Measurements from ENCODE around the gene RFXAP.
"Not testable (repeated sequence)": the region's sequence is repeated elsewhere in the genome, so short reads cannot be mapped to it uniquely, and the experiment has no call there.

The RFXAP gene

DNA sequence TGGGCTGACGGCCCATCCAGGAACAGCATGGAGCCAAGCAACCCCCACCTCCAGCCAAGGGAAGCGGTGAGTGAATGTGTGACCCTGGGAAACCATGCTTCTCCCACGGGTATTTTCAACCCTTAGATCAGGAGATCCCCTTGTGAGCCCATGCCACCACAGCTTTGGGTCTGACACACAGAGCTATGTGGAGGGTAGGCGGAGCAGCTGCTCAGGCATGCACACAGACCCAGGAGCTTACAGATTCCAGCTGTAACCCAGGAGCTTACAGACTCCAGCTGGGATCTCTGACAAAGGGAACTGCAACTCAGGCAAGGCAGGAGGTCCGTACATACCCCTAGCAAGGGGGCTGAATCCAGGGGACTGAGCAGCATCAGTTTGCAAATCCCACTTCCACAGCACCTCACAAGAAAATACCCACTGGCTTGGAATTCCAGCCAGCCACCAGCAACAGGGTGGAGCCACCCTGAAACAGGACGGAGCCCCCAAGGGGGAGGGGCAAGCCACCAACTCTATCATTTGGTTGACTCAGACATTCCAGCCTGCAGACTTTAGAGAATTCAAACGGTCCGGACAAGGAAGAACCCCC, 40.8 kb upstream of the RFXAP start:
- TF ChIP-seq, protein P1, sequence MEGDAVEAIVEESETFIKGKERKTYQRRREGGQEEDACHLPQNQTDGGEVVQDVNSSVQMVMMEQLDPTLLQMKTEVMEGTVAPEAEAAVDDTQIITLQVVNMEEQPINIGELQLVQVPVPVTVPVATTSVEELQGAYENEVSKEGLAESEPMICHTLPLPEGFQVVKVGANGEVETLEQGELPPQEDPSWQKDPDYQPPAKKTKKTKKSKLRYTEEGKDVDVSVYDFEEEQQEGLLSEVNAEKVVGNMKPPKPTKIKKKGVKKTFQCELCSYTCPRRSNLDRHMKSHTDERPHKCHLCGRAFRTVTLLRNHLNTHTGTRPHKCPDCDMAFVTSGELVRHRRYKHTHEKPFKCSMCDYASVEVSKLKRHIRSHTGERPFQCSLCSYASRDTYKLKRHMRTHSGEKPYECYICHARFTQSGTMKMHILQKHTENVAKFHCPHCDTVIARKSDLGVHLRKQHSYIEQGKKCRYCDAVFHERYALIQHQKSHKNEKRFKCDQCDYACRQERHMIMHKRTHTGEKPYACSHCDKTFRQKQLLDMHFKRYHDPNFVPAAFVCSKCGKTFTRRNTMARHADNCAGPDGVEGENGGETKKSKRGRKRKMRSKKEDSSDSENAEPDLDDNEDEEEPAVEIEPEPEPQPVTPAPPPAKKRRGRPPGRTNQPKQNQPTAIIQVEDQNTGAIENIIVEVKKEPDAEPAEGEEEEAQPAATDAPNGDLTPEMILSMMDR (IDR thresholded peaks at IDR 0.05; ENCODE audit: extremely low read depth, insufficient read depth, missing control alignments): no peak
- DNase-seq (ENCODE audit: low spot score): no peak
- in situ Hi-C loops (cut with MboI; ENCODE audit: low pct_unique_long_range_greater_than_20kb, low sequenced_read_pairs, unreplicated experiment): no loop called here

GRCh38 chr13:36783890-36784289, 35.1 kb upstream of the RFXAP start:
- in situ Hi-C loops (cut with MboI; ENCODE audit: low pct_unique_long_range_greater_than_20kb, low sequenced_read_pairs, unreplicated experiment): no loop called here
- DNase-seq (ENCODE audit: low spot score): no peak
- TF ChIP-seq, protein P1 (IDR thresholded peaks at IDR 0.05; ENCODE audit: extremely low read depth, insufficient read depth, missing control alignments): no peak

GRCh38 chr13:36786175-36786574, 32.8 kb upstream of the RFXAP start:
- DNase-seq (ENCODE audit: low spot score); in situ Hi-C loops (cut with MboI; ENCODE audit: low pct_unique_long_range_greater_than_20kb, low sequenced_read_pairs, unreplicated experiment): not testable (repeated sequence)

DNA sequence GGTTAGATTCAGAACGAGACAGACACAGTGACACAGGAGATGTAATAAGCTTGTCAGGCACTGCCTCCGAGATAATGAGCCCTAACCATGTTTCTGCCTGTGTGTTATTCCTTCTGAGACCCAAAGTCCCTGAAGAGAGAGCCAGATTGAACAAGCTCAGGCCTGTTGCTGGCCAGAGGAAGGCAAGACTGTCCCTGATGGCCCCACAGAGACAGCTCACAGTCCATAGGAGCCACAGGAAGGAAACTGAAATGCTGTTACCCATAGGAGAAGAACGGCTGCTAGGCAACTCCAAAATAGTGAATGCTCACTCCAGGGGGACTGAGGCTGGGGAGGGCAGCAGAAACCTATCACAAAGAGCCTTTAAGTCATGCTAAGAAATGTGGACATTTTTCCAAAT, 31.8 kb upstream of the RFXAP start:
- TF ChIP-seq, protein P1 (IDR thresholded peaks at IDR 0.05; ENCODE audit: extremely low read depth, insufficient read depth, missing control alignments): no peak
- in situ Hi-C loops (cut with MboI; ENCODE audit: low pct_unique_long_range_greater_than_20kb, low sequenced_read_pairs, unreplicated experiment): no loop called here
- no peak for DNase-seq (ENCODE audit: low spot score)

GRCh38 chr13:36788276-36788675, 30.7 kb upstream of the RFXAP start:
- TF ChIP-seq, protein P1 (IDR thresholded peaks at IDR 0.05; ENCODE audit: extremely low read depth, insufficient read depth, missing control alignments): no peak
- DNase-seq (ENCODE audit: low spot score): no peak
- in situ Hi-C loops (cut with MboI; ENCODE audit: low pct_unique_long_range_greater_than_20kb, low sequenced_read_pairs, unreplicated experiment): no loop called here

GRCh38 chr13:36789061-36789460, 30.0 kb upstream of the RFXAP start:
- no peak for DNase-seq (ENCODE audit: low spot score)
- TF ChIP-seq, protein P1 (IDR thresholded peaks at IDR 0.05; ENCODE audit: extremely low read depth, insufficient read depth, missing control alignments): no peak
- in situ Hi-C loops (cut with MboI; ENCODE audit: low pct_unique_long_range_greater_than_20kb, low sequenced_read_pairs, unreplicated experiment): no loop called here

DNA sequence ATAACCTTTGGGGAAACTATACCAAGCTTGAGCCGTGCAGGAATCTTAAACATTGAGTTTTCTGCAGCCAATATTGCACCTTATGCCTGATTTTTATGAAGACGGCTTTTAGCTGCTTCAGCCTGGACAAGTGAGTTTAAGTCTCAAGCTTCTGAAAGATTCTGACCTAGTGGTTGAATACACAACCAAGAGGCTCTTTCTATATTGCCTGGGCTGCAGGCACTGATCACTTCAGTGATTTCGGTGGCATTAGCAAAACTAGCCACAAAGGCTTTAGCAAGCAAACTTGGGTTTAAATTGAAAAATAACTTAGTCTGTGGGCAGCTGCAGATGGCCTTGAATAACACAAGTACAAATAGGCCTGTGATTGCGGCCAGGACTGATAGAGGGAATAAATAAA, 29.3 kb upstream of the RFXAP start:
- TF ChIP-seq, protein P1 (IDR thresholded peaks at IDR 0.05; ENCODE audit: extremely low read depth, insufficient read depth, missing control alignments): no peak
- DNase-seq (ENCODE audit: low spot score): no peak
- in situ Hi-C loops (cut with MboI; ENCODE audit: low pct_unique_long_range_greater_than_20kb, low sequenced_read_pairs, unreplicated experiment): no loop called here
